ENCODE data around the gene FAM240B. TPM values are rescaled to one million over a fixed set of nuclear protein-coding genes. Genes with fewer than 3 reads are reported as not detected.

The FAM240B gene
- total RNA-seq, 2 donors from 2014 or later: not detected

- Mint-ChIP-seq H3K4me1 (ENCODE audit: low read depth) (no peaks in the 10 kb centered on the region), H3K36me3 (ENCODE audit: insufficient read depth in 2 of 2) (no peaks in the 10 kb centered on the region), H3K27ac (no peak overlapping the region), H3K4me3 (no peak overlapping the region), H3K9me3 (no peaks in the 10 kb centered on the region), H3K27me3 (ENCODE audit: low read depth) (no peaks in the 10 kb centered on the region)
- no peak for ATAC-seq (replicated peaks in 1 of 2)
- DNase-seq: no peak
Measured at GRCh38 chr9:38649731-38650363, 70.1 kb downstream of the FAM240B start.

GRCh38 chr9:38644601-38645000 lies 75.3 kb downstream of the FAM240B start:
- DNase-seq: no peak
- no peak overlapping the region for H3K4me3 Mint-ChIP-seq
- H3K4me1 Mint-ChIP-seq (ENCODE audit: low read depth): no peaks in the 10 kb centered on the region
- no peak for ATAC-seq (replicated peaks in 1 of 2)
- H3K36me3 Mint-ChIP-seq (ENCODE audit: insufficient read depth in 2 of 2): no peaks in the 10 kb centered on the region
- H3K9me3 Mint-ChIP-seq: no peaks in the 10 kb centered on the region
- H3K27ac Mint-ChIP-seq: no peak overlapping the region
- peaks cover 7% of the 10 kb centered on the region for H3K27me3 Mint-ChIP-seq (ENCODE audit: low read depth)

Other genes starting within 250 kb of the FAM240B start
- gene ANKRD18A, start 99.5 kb downstream of the FAM240B start, total RNA-seq: 1 to 10 TPM; 6.0 to 8.4 TPM